ENCODE data around the gene MAGI2. TPM values are rescaled to one million over a fixed set of nuclear protein-coding genes. Genes with fewer than 3 reads are reported as not detected.
"Not testable (repeated sequence)": the region's sequence is repeated elsewhere in the genome, so short reads cannot be mapped to it uniquely, and the experiment has no call there.

The MAGI2 gene
- total RNA-seq, 1 donor, result 18.8 TPM

DNA sequence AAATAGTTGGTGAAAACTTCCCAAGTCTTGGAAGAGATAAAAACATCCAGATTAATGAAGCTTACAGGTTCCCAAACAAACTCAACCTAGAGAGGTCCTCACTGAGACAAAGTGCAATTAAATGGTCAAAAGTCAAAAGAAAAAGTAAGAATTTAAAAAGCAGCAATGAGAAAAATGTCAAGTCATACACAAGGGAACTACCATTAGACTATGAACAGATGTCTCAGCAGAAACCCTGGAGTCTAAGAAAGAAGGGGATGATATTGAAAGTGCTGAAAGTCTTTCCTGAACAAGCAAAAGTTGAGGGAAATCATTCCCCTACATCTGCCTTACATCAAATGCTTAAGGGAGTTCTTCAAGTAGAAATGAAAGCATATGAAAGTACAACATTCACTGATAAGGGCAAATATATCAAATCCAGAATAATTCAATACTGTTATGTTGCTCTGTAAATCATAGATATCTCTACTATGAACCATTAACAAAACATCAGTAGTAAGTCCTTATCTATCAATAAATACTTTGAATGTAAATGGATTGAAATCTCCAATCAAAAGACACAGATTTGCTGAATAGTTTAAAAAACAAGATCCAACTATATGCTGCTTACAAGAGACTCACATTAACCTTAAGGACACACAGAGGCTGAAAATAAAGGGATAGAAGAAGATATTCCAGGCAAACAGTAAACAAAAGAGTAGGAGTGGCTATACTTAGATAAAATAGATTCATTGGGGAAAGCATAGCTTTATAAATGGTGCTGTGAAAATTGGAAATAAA lies 1205.4 kb downstream of the MAGI2 start:
- Histone ChIP-seq H3K79me2 (ENCODE audit: insufficient read depth, low read length) (no peaks in the 10 kb centered on the region), H3K27me3 (ENCODE audit: insufficient read depth, low read length) (no peaks in the 10 kb centered on the region)
- TF ChIP-seq, protein P1, sequence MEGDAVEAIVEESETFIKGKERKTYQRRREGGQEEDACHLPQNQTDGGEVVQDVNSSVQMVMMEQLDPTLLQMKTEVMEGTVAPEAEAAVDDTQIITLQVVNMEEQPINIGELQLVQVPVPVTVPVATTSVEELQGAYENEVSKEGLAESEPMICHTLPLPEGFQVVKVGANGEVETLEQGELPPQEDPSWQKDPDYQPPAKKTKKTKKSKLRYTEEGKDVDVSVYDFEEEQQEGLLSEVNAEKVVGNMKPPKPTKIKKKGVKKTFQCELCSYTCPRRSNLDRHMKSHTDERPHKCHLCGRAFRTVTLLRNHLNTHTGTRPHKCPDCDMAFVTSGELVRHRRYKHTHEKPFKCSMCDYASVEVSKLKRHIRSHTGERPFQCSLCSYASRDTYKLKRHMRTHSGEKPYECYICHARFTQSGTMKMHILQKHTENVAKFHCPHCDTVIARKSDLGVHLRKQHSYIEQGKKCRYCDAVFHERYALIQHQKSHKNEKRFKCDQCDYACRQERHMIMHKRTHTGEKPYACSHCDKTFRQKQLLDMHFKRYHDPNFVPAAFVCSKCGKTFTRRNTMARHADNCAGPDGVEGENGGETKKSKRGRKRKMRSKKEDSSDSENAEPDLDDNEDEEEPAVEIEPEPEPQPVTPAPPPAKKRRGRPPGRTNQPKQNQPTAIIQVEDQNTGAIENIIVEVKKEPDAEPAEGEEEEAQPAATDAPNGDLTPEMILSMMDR (IDR thresholded peaks at IDR 0.05; ENCODE audit: extremely low read depth, low read depth, low read length), result no peak

DNA sequence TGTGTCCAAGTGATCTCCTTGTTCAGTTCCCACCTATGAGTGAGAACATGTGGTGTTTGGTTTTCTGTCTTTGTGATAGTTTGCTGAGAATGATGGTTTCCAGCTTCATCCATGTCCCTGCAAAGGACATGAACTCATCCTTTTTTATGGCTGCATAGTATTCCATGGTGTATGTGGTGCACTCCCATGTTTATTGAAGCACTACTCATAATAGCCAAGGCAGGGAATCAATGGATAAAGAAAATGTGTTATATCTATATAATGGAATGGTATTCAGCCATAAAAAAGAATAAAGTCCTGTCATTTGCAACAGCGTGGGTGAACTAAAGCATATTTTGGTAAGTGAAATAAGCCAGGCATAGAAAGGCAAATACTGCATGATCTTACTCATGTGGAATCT lies 1213.3 kb downstream of the MAGI2 start:
- not testable (repeated sequence) for H3K79me2 ChIP-seq (ENCODE audit: insufficient read depth, low read length); H4K20me1 ChIP-seq (ENCODE audit: insufficient read depth, low read length); H3K27me3 ChIP-seq (ENCODE audit: insufficient read depth, low read length); H3K4me1 ChIP-seq (ENCODE audit: insufficient read depth, low read length); H3K27ac ChIP-seq (ENCODE audit: low read depth, low read length); DNase-seq (ENCODE audit: insufficient read length, low spot score, missing footprints); H3K4me3 ChIP-seq (ENCODE audit: insufficient read depth, low read length); H3K4me2 ChIP-seq (ENCODE audit: insufficient read depth, low read length); H2AFZ ChIP-seq (ENCODE audit: low read length); H3K36me3 ChIP-seq (ENCODE audit: insufficient read depth, low read length); H3K9me3 ChIP-seq (ENCODE audit: low read depth, low read length)

More for the DNA sequence above, 1205.4 kb downstream of the MAGI2 start:
- H3K4me1 ChIP-seq (ENCODE audit: insufficient read depth, low read length), result no peaks in the 10 kb centered on the region
- H2AFZ ChIP-seq (ENCODE audit: low read length), result no peak overlapping the region
- H4K20me1 ChIP-seq (ENCODE audit: insufficient read depth, low read length), result no peaks in the 10 kb centered on the region
- no peaks in the 10 kb centered on the region for H3K36me3 ChIP-seq (ENCODE audit: insufficient read depth, low read length)
- no peak for DNase-seq (ENCODE audit: insufficient read length, low spot score, missing footprints)
- H3K4me3 ChIP-seq (ENCODE audit: insufficient read depth, low read length), result no peak overlapping the region
- H3K27ac ChIP-seq (ENCODE audit: low read depth, low read length), result no peak overlapping the region
- no peak overlapping the region for H3K4me2 ChIP-seq (ENCODE audit: insufficient read depth, low read length)
- peaks cover 2% of the 10 kb centered on the region for H3K9me3 ChIP-seq (ENCODE audit: low read depth, low read length)

DNA sequence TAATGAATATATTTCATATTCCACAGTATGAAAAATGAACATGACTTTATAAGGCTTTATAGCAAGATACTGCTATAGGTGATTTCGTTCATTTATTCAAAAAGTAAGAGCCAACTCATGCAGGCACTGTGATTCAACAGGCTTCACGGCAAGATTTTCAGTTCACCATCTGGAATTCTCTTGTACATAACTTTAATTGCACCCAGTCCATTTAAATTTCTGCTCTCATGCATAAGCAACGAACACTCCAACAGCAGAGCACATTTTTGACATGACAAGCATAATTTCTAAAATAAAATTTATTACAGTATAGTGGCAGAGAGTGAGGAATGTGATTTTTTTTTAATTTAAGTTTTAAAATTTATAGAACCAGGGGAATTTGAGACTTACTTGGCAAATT lies 1218.8 kb downstream of the MAGI2 start:
- Histone ChIP-seq H3K27me3 (ENCODE audit: insufficient read depth, low read length) (no peaks in the 10 kb centered on the region), H2AFZ (ENCODE audit: low read length) (no peak overlapping the region), H3K27ac (ENCODE audit: low read depth, low read length) (no peak overlapping the region), H4K20me1 (ENCODE audit: insufficient read depth, low read length) (no peaks in the 10 kb centered on the region), H3K4me3 (ENCODE audit: insufficient read depth, low read length) (no peak overlapping the region), H3K9me3 (ENCODE audit: low read depth, low read length) (no peaks in the 10 kb centered on the region), H3K4me1 (ENCODE audit: insufficient read depth, low read length) (peaks cover 5% of the 10 kb centered on the region), H3K79me2 (ENCODE audit: insufficient read depth, low read length) (no peaks in the 10 kb centered on the region), H3K4me2 (ENCODE audit: insufficient read depth, low read length) (no peak overlapping the region), H3K36me3 (ENCODE audit: insufficient read depth, low read length) (no peaks in the 10 kb centered on the region)
- DNase-seq (ENCODE audit: insufficient read length, low spot score, missing footprints), result no peak
- TF ChIP-seq, protein P1 (IDR thresholded peaks at IDR 0.05; ENCODE audit: extremely low read depth, low read depth, low read length), result no peak

DNA sequence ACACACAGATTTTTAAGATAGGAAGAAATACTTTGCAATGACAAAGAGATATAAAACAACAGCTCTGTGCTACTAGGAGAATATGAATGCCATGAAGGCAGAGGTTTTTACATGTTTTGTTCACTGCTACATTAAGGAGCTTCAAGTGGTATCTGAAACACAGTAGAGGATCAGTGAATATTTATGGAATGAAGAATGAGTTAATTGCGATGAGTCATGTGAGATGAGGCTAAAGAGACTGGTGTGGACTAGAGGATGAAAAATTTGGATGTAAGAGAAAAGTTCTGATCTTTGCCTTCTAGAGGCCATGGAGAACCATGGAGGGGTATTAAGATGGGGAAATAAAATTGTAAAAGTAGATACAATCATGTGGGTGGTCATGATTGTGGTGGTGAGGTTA lies 1220.7 kb downstream of the MAGI2 start:
- DNase-seq (ENCODE audit: insufficient read length, low spot score, missing footprints), result no peak

More for the DNA sequence above, 1220.7 kb downstream of the MAGI2 start:
- Histone ChIP-seq H3K27me3 (ENCODE audit: insufficient read depth, low read length) (no peaks in the 10 kb centered on the region), H4K20me1 (ENCODE audit: insufficient read depth, low read length) (no peaks in the 10 kb centered on the region), H3K4me3 (ENCODE audit: insufficient read depth, low read length) (no peak overlapping the region), H3K27ac (ENCODE audit: low read depth, low read length) (no peak overlapping the region), H3K79me2 (ENCODE audit: insufficient read depth, low read length) (no peaks in the 10 kb centered on the region), H3K9me3 (ENCODE audit: low read depth, low read length) (no peaks in the 10 kb centered on the region), H2AFZ (ENCODE audit: low read length) (no peak overlapping the region), H3K4me2 (ENCODE audit: insufficient read depth, low read length) (no peak overlapping the region), H3K36me3 (ENCODE audit: insufficient read depth, low read length) (no peaks in the 10 kb centered on the region), H3K4me1 (ENCODE audit: insufficient read depth, low read length) (peaks cover 5% of the 10 kb centered on the region)
- TF ChIP-seq, protein P1 (IDR thresholded peaks at IDR 0.05; ENCODE audit: extremely low read depth, low read depth, low read length), result no peak

Data from osteoblast (primary cell).